ENCODE data around the gene LNX1. TPM values are rescaled to one million over a fixed set of nuclear protein-coding genes. Genes with fewer than 3 reads are reported as not detected.

LNX1 gene
- total and polyA plus RNA-seq, 2 donors (not counting 3 experiments of a cell fraction or from before 2014, with no cell fraction given): 0.72 to 1.3 TPM

- Histone ChIP-seq H2AFZ (ENCODE audit: low read depth, low read length) (no peak overlapping the region), H3K4me1 (ENCODE audit: control insufficient read depth, extremely low read depth, insufficient read depth, low read length) (no peaks in the 10 kb centered on the region), H3K4me3 (replicated peaks in 1 of 3; ENCODE audit: insufficient read depth in 1 of 3, low read depth in 1 of 3, low read length in 3 of 3) (no peak overlapping the region), H3K9me3 (replicated peaks; ENCODE audit: control insufficient read depth, insufficient read depth, low read length) (no peaks in the 10 kb centered on the region), H3K27ac (ENCODE audit: insufficient read depth, low read depth, low read length) (no peak overlapping the region), H3K9me1 (replicated peaks; ENCODE audit: control insufficient read depth, extremely low read depth, insufficient read depth, low read length) (no peaks in the 10 kb centered on the region), H3K79me2 (ENCODE audit: control insufficient read depth, insufficient read depth, low read length) (no peaks in the 10 kb centered on the region), H3K9ac (replicated peaks; ENCODE audit: extremely low read depth, insufficient read depth, low read length) (no peak overlapping the region), H3K4me2 (ENCODE audit: insufficient read depth, low read length) (no peak overlapping the region), H4K20me1 (replicated peaks; ENCODE audit: control insufficient read depth, extremely low read depth, insufficient read depth, low read length) (no peaks in the 10 kb centered on the region), H3K36me3 (ENCODE audit: control insufficient read depth in 2 of 2, extremely low read depth in 1 of 2, insufficient read depth in 2 of 2, low read length in 2 of 2) (no peaks in the 10 kb centered on the region), H3K27me3 (ENCODE audit: control insufficient read depth in 2 of 2, insufficient read depth in 2 of 2, low read length in 2 of 2) (peaks cover 8 to 13% of the 10 kb centered on the region in 2 experiments)
- dilution Hi-C loops (cut with MboI; ENCODE audit: extremely low pct_ligation_motif_present, low sequenced_read_pairs): no loop called here
- ChIA-PET POLR2A (no interaction called here), CTCF (interaction anchor here (0.6 kb wide), 1 partner anchor 708 kb away, joined by 5 read pairs; no protein-coding TSS in a partner anchor)
- FAIRE-seq: no peak
- no TSS peak for BruUV-seq (replicated peaks)
- TF ChIP-seq JUN (IDR thresholded peaks at IDR 0.05; ENCODE audit: borderline replicate concordance, insufficient read depth, insufficient read length, low read depth): no peak
- no peak for TF ChIP-seq EZH2 (IDR thresholded peaks at IDR 0.05; ENCODE audit: borderline replicate concordance, low read depth, low read length, severe bottlenecking)
- no peak for TF ChIP-seq GATA2 (IDR thresholded peaks at IDR 0.05; ENCODE audit: insufficient read depth, insufficient read length, low read depth, low read length)
- no peak for TF ChIP-seq POLR2AphosphoS5 (IDR thresholded peaks at IDR 0.05; ENCODE audit: insufficient read depth, low read depth, low read length)
- TF ChIP-seq FOS (IDR thresholded peaks at IDR 0.05; ENCODE audit: borderline replicate concordance, insufficient read depth, low read length): no peak
- TF ChIP-seq CTCF (IDR thresholded peaks at IDR 0.05; ENCODE audit: extremely low read depth in 1 of 2, insufficient read depth in 1 of 2, low read depth in 1 of 2, low read length in 2 of 2): no peak
- TF ChIP-seq POLR2A (IDR thresholded peaks at IDR 0.05; ENCODE audit: low read depth, low read length): no peak
- TF ChIP-seq MYC (IDR thresholded peaks at IDR 0.05; ENCODE audit: low read depth, low read length): no peak
- intact Hi-C loops (cut with micrococcal nuclease): no loop called here
- DNase-seq (ENCODE audit: low read depth, low spot score): no peak
Observed at GRCh38 chr4:53514509-53514908, 76.8 kb downstream of the LNX1 start.

Measured in endothelial cell of umbilical vein (primary cell).